ENCODE data around the gene ZNF683. TPM values are rescaled to one million over a fixed set of nuclear protein-coding genes. Genes with fewer than 3 reads are reported as not detected.
"Not testable (repeated sequence)": the region's sequence is repeated elsewhere in the genome, so short reads cannot be mapped to it uniquely, and the experiment has no call there.

ZNF683 gene
- total and polyA plus RNA-seq, 2 donors, result 0.19 TPM; not detected in 1

DNA sequence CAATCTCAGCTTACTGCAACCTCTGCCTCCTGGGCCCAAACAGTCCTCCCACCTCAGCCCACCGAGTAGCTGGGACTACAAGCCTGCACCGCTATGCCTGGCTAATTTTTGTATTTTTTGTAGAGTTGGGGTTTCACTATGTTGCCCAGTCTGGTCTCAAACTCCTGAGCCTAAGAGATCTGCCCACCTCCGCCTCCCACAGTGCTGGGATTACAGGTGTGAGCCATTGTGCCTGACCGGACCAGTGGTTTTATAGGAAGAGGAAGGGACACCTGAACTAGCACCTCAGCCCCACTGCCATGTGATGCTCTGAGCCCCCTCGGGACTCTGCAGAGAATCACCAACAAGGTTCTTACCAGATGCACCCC is 22.7 kb downstream of the ZNF683 start:
- Histone ChIP-seq H3K36me3 (ENCODE audit: insufficient read depth) (no peaks in the 10 kb centered on the region), H3K4me3 (ENCODE audit: low read depth, low read length) (no peak overlapping the region), H3K4me1 (ENCODE audit: insufficient read depth) (no peaks in the 10 kb centered on the region), H3K27ac (ENCODE audit: low read depth) (no peak overlapping the region)
- no peak for DNase-seq (ENCODE audit: extremely low spot score)
- WGBS, result 75% methylated on average over 5 of the region's 5 CpGs

DNA sequence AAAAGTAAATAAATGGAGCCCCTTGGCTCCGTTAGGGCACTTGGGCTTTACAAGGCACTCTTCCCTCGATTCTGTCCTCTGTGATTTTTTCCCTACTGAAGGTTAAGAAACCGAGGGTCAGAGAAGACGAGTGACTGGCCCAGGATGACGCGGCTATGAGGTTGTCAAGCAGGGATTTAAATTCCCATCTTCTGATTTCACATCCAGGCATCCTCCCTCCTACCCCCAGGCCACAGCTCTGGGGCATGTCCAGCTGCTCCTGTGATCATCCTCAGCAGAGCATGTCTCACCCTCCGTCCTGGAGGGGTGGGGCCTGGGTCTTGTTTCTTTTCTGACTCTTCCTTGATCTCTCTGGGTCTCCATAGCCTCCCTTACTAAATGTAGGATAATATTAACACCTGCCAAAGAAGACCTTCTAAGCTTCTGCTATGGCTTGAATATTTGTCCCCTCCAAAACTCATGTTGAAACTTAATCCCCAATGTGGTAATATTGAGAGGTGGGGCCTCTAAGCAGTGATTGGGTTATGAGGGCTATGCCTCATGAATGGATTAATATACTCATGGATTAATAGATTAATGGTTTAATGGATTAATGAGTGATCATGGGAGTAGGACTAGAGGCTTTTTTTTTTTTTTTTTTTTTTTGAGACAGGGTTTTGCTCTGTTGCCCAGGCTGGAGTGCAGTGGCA is 23.2 kb downstream of the ZNF683 start:
- H3K27ac ChIP-seq (ENCODE audit: low read depth), result no peak overlapping the region
- H3K4me3 ChIP-seq (ENCODE audit: low read depth, low read length), result no peak overlapping the region
- H3K36me3 ChIP-seq (ENCODE audit: insufficient read depth), result no peaks in the 10 kb centered on the region
- 77% methylated on average over 7 of the region's 7 CpGs for WGBS
- H3K4me1 ChIP-seq (ENCODE audit: insufficient read depth), result no peaks in the 10 kb centered on the region
- no peak for DNase-seq (ENCODE audit: extremely low spot score)

DNA sequence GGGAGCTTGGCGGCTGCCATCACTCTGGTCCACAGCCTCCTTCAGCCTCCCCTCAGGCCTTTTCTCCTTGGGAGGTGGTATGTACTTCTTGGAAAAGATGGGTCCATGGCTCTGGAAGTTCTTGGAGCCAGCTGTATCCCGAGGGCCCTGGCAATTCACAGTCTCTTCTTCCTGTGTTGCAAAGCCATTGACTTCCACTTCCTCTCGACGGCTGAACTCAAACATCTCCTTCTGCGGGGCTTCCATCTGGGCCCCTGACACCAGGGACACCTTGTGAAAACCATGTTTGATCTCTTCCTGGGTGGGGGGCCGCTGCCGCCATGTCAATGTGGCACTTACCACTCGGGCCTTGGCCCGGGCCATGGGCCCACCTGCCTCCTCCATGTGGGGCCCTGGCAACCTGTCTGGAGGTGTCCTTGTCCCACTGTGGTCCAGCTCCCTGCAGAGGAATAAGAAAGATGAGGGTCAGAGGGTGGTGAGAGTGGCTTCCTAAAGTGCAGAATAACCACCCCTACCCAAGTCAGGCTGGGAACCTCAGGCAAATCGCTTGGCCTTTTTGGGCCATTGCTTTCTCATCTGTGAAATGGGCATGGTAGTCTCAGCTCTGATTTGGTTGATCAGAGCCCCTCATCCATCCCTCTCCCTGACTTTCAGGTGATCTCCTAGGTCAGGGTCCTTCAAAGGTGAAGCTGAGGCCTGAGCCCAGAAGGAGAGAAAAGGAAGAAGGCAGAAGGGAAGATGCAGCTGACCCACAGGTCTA is 26.1 kb downstream of the ZNF683 start:
- Histone ChIP-seq H3K4me3 (ENCODE audit: low read depth, low read length) (no peak overlapping the region), H3K27ac (ENCODE audit: low read depth) (no peak overlapping the region), H3K4me1 (ENCODE audit: insufficient read depth) (no peaks in the 10 kb centered on the region), H3K36me3 (ENCODE audit: insufficient read depth) (no peaks in the 10 kb centered on the region)
- WGBS, result 70% methylated on average over 10 of the region's 10 CpGs
- no peak for DNase-seq (ENCODE audit: extremely low spot score)

DNA sequence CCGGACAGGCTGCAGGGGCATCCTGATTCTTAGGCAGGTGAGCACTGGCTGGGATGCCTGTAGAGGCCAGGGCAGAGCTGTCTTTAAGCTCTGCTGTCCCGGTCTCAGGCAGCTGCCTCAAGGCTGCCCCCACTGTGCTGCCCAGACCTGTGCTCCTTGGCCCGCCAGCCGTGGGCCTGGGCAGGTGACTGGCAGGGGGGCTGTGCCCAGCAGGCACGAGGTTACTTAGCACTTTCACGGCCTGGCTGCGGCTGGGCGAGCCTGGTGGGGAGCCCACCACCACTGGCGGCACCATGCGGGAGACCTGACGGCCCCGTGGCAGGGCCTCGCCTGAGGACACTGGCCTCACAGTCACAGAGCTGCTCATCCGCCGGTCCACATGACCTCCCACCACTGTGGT is 26.8 kb downstream of the ZNF683 start:
- 80% methylated on average over 15 of the region's 15 CpGs for WGBS
- DNase-seq (ENCODE audit: extremely low spot score), result no peak
- Histone ChIP-seq H3K27ac (ENCODE audit: low read depth) (no peak overlapping the region), H3K4me3 (ENCODE audit: low read depth, low read length) (no peak overlapping the region), H3K4me1 (ENCODE audit: insufficient read depth) (no peaks in the 10 kb centered on the region), H3K36me3 (ENCODE audit: insufficient read depth) (no peaks in the 10 kb centered on the region)

DNA sequence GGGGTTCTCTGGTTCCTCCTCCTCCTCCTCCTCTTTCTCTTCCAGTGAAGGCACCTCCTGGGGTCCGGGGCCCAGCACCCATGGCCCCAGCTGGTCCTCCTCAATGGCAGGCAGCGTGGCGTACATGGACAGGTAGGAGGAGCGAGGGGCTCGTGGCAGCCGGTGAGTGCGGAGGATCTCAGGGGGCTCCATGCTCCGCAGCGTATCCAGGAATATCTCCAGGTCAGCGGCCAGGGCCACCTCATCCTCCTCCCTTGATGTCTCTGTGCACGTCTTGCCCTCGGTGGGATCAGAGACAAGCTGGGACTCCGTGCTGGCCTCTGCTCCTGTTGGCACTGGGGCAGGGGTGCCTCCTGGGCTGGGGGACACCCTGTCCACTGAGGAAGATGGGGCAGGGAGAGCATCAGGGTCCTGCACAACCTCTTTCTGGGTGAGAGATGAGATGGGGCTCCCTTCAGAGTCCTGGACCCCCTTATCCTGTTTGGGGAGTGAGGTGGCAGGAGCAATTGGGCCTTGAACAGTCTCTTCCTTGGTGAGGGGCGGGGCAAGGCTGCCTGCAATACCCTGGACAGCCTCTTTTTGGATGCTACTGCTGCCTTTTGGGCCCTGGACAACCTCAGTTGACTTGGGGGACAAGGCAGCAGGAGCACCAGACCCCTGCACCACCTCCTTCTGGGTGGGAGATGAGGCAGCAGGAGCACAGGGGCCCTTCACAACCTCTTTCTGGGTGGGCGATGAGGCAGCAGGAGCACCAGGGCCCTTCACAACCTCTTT is 28.2 kb downstream of the ZNF683 start:
- no peak overlapping the region for H3K4me3 ChIP-seq (ENCODE audit: low read depth, low read length)
- DNase-seq (ENCODE audit: extremely low spot score), result no peak
- H3K27ac ChIP-seq (ENCODE audit: low read depth), result no peak overlapping the region
- no peaks in the 10 kb centered on the region for H3K36me3 ChIP-seq (ENCODE audit: insufficient read depth)
- WGBS, result 85% methylated on average over 15 of the region's 15 CpGs
- no peaks in the 10 kb centered on the region for H3K4me1 ChIP-seq (ENCODE audit: insufficient read depth)

DNA sequence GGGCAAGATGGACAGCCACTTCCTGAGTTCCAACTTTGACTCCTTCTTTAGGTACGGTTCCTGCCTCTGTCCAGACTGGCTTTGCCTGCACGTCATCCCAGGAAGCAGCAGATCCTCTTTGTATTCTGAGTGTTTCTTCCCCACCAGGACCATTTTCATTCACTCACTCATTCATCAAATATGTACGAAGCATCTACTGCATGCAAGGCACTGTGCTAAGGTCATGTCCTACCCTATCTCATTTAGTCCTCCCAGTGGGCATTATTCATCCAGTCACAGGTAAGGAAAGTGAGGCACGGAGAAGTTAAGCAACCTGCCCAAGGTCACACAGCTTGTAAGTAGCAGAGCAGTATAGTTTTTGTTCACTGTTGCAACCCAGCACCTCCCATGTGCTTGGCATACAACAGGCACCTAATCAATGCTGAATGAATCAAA is 32.5 kb downstream of the ZNF683 start:
- Histone ChIP-seq H3K27ac (ENCODE audit: low read depth) (no peak overlapping the region), H3K36me3 (ENCODE audit: insufficient read depth) (no peaks in the 10 kb centered on the region), H3K4me1 (ENCODE audit: insufficient read depth) (no peaks in the 10 kb centered on the region), H3K4me3 (ENCODE audit: low read depth, low read length) (no peak overlapping the region)
- WGBS, result 65% methylated on average over 4 of the region's 4 CpGs
- DNase-seq (ENCODE audit: extremely low spot score), result no peak

DNA sequence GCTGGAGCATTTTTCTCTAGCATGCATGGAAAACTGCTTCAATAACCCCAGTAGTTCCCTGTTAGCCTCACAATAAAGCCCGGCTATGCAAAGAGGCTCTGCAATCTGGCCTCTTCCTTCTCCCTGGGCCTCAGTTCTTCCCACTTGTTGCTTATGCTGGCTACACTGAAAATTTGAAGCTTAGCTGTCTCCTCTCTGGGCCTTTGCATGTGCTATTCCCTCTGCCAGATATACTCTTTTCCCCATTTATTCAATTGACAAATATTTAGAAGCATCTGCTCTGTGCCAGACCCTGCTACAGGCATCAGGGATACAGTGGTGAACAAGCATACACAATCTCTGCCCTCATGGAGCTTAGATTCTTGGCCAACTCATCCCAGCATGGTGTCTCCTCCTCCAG is 33.9 kb downstream of the ZNF683 start:
- Histone ChIP-seq H3K27ac (ENCODE audit: low read depth) (no peak overlapping the region), H3K4me3 (ENCODE audit: low read depth, low read length) (no peak overlapping the region), H3K4me1 (ENCODE audit: insufficient read depth) (no peaks in the 10 kb centered on the region), H3K36me3 (ENCODE audit: insufficient read depth) (no peaks in the 10 kb centered on the region)
- 66% methylated on average over 1 of the region's 1 CpG for WGBS
- no peak for DNase-seq (ENCODE audit: extremely low spot score)

DNA sequence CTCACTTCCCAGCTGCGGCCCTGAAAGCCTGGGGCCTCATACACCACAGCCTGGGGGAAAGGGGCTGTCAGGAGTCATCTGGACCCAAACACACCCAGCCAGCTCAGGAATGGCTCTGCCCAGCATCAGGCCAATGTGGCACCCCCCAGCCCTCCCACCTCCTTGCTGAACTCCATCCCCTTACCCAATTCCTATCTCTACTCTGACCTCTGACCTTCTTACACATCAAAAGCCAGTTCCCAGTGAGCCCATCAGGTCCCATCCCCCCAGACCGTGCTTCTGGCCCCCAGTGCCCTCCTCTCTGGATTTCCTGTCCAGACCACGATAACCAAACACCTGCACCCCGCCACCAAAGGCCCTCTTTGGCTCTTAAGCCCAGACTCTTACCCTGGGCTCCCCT is 34.9 kb downstream of the ZNF683 start:
- WGBS, result 66% methylated on average over 4 of the region's 4 CpGs
- H3K4me1 ChIP-seq (ENCODE audit: insufficient read depth), result no peaks in the 10 kb centered on the region

DNA sequence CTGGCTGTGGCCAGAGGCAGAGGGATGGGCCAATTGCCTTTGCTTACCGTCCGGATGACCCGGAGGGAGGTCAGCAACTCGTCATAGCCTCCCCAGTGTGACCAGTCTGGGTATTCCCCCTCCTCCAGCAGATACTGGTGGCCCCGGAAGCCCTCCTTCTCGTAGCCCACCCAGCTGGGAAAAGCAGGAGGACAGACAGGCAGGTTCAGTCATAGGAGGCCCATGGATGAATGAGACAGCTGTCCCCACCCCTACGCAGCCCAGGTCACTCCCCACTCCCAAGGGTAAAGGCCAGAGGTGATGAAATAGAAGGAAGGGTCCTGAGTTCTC is 35.4 kb downstream of the ZNF683 start:
- Histone ChIP-seq H3K36me3 (ENCODE audit: insufficient read depth) (no peaks in the 10 kb centered on the region), H3K27ac (ENCODE audit: low read depth) (no peak overlapping the region), H3K4me1 (ENCODE audit: insufficient read depth) (no peaks in the 10 kb centered on the region), H3K4me3 (ENCODE audit: low read depth, low read length) (no peak overlapping the region)
- WGBS, result 87% methylated on average over 7 of the region's 7 CpGs
- no peak for DNase-seq (ENCODE audit: extremely low spot score)

More for the DNA sequence above, 34.9 kb downstream of the ZNF683 start:
- Histone ChIP-seq H3K4me3 (ENCODE audit: low read depth, low read length) (no peak overlapping the region), H3K36me3 (ENCODE audit: insufficient read depth) (no peaks in the 10 kb centered on the region), H3K27ac (ENCODE audit: low read depth) (no peak overlapping the region)
- DNase-seq (ENCODE audit: extremely low spot score), result no peak

DNA sequence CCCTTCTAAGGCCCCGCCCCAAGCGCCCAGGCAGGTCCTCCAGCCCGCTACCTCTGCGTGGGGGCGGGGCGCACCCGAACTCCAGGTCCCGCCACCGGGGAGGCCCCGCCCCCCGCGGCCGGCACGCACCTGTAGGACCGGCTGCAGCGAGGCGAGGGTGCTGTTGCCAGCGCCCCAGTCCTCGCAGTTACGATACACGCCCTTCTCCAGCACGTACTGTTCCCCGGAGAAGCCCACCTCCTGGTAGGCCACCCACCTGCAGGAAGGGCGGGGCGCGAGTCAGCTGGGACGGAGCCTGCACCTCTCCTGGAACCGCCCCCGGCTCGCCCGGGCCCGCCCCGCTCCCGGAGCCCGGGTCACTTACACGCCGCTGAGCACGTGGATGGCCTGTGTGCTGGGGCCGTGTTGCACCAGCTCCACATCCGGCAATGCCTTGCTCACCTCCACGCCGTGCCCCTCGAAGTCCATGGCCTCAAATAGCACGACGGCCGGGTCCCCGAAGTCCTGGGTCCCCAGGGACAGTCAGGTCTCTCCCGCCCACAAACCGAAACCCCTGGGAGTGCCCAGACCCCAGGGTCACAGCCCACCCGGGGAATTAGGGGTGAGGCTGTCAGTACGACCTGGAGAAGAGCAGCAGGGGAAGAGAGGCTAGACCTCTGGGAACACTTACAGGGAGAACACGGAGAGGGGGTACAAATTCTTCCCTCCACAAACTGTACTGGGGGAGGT is 35.9 kb downstream of the ZNF683 start:
- Histone ChIP-seq H3K4me3 (ENCODE audit: low read depth, low read length) (peak overlapping the region; percentile 41), H3K27ac (ENCODE audit: low read depth) (no peak overlapping the region), H3K4me1 (ENCODE audit: insufficient read depth) (no peaks in the 10 kb centered on the region), H3K36me3 (ENCODE audit: insufficient read depth) (no peaks in the 10 kb centered on the region)
- 11% methylated on average over 52 of the region's 52 CpGs for WGBS
- DNase-seq (ENCODE audit: extremely low spot score), result no peak

DNA sequence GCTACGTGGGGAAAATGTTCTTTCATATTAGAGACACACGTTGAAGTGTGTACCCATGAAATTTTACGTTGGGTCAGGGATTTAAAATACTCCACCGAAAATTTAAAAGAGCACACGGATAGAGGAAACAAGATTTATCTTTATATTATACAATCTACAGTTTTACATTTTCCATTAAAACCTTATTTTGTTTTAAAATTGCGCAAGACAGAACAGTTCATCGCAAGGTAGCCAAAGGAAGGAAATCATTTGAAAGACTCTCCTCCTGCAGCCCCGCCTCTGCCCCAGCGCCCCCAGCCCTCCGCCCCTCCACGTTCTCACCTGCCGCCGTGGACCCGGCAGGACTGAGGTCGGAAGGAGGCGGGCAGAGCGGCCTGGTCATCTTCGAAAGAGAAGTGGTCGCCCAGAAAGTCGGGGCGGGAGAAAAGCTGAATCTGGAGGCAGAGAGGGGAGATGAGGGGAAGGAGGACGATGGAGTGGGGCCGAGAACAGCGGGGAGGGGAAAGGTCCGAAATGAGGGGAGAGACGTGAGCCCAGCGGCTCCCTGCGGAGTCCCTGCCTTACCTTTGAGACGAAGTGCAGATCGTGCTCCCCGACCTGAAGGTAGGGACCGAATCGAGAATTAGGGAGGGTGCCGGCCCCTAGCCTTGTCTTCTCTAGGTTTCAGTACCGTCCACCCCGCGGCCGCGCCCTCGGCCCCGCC is 36.6 kb downstream of the ZNF683 start:
- 2% methylated on average over 41 of the region's 41 CpGs for WGBS
- DNase-seq (ENCODE audit: extremely low spot score), result no peak
- H3K4me1 ChIP-seq (ENCODE audit: insufficient read depth), result no peaks in the 10 kb centered on the region
- peak overlapping the region; percentile 41 for H3K4me3 ChIP-seq (ENCODE audit: low read depth, low read length)
- H3K27ac ChIP-seq (ENCODE audit: low read depth), result no peak overlapping the region
- no peaks in the 10 kb centered on the region for H3K36me3 ChIP-seq (ENCODE audit: insufficient read depth)

DNA sequence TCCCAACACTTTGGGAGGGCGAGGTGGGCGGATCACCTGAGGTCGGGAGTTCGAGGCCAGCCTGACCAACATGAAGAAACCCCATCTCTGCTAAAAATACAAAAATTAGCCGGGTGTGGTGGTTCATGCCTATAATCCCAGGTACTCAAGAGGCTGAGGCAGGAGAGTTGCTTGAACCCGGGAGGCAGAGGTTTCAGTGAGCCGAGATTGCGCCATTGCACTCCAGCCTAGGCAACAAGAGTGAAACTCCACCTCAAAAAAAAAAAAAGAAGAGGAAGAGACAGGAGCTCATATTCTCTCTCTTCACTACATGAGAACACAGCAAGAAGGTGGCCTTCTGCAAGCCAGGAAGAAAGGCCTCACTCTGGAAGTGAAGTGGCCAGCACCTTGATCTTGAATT is 39.2 kb downstream of the ZNF683 start:
- H3K4me3 ChIP-seq (ENCODE audit: low read depth, low read length); H3K27ac ChIP-seq (ENCODE audit: low read depth); H3K4me1 ChIP-seq (ENCODE audit: insufficient read depth); H3K36me3 ChIP-seq (ENCODE audit: insufficient read depth); DNase-seq (ENCODE audit: extremely low spot score): not testable (repeated sequence)
- 92% methylated on average over 8 of the region's 8 CpGs for WGBS

DNA sequence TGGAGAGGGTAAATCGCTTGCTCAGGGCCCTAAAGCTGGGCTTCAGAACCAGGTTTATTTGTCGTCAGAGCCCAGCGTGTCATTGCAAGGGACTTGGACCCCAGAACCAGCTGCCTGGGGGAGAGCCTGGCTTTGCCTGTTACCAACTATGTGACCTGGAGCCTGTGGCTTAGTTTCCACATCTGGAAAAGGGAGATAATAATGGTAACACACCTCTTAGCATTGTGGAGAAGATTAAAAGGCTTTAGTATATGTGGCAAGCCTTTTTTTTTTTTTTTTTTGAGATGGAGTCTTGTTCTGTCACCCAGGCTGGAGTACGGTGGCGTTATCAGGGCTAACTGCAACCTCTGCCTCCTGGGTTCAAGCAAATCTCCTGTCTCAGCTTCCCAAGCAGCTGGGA is 42.3 kb downstream of the ZNF683 start:
- Histone ChIP-seq H3K36me3 (ENCODE audit: insufficient read depth) (no peaks in the 10 kb centered on the region), H3K4me1 (ENCODE audit: insufficient read depth) (no peaks in the 10 kb centered on the region), H3K4me3 (ENCODE audit: low read depth, low read length) (no peak overlapping the region), H3K27ac (ENCODE audit: low read depth) (no peak overlapping the region)
- 75% methylated on average over 5 of the region's 5 CpGs for WGBS
- no peak for DNase-seq (ENCODE audit: extremely low spot score)

All from urinary bladder (tissue), 4 donors.